H9 (cell line): ENCODE measurements around the gene REC114. TPM values are rescaled to one million over a fixed set of nuclear protein-coding genes. Genes with fewer than 3 reads are reported as not detected.

Source experiments
- DNase-seq: peaks from one replicate; pipeline ENCODE4 v3.0.0-alpha.2; 2017
- H2AFZ ChIP-seq: one replicate; pipeline ENCODE4 v1.6.1; 2013; ENCODE audit warnings: mild to moderate bottlenecking, low read length, control low read depth, moderate library complexity
- H2AK5ac ChIP-seq: 2 replicates; pipeline ENCODE4 v1.6.1; 2013; ENCODE audit warnings: low read length, control low read depth, mixed read lengths; ENCODE audit not compliant: insufficient read length
- H2BK120ac ChIP-seq: one replicate; pipeline ENCODE4 v1.6.1; 2013; ENCODE audit warnings: low read depth, mild to moderate bottlenecking, low read length, control low read depth, inconsistent platforms; ENCODE audit not compliant: poor library complexity, severe bottlenecking
- H2BK12ac ChIP-seq: 2 replicates; pipeline ENCODE4 v1.6.1; 2013; ENCODE audit warnings: low read length, control low read depth, mixed read lengths, low read depth; ENCODE audit not compliant: insufficient read length
- H2BK15ac ChIP-seq: 2 replicates; pipeline ENCODE4 v1.6.1; 2013; ENCODE audit warnings: low read depth, low read length, control low read depth
- H2BK20ac ChIP-seq: one replicate; pipeline ENCODE4 v1.6.1; 2013; ENCODE audit warnings: low read depth, mild to moderate bottlenecking, low read length, control low read depth, inconsistent platforms; ENCODE audit not compliant: poor library complexity, severe bottlenecking
- H2BK5ac ChIP-seq: 2 replicates; pipeline ENCODE4 v1.6.1; 2013; ENCODE audit warnings: low read length, control low read depth, mixed read lengths; ENCODE audit not compliant: insufficient read length
- H3K14ac ChIP-seq: 2 replicates; pipeline ENCODE4 v1.6.1; 2013; ENCODE audit warnings: low read length, control low read depth; ENCODE audit not compliant: insufficient read depth
- H3K18ac ChIP-seq: 2 replicates; pipeline ENCODE4 v1.6.1; 2013; ENCODE audit warnings: low read depth, mild to moderate bottlenecking, mixed read lengths, low read length, control low read depth; ENCODE audit not compliant: insufficient read length
- H3K23ac ChIP-seq: 2 replicates; pipeline ENCODE4 v1.6.1; 2013; ENCODE audit warnings: low read length, control low read depth, mixed read lengths, low read depth; ENCODE audit not compliant: insufficient read length
- H3K23me2 ChIP-seq: 2 replicates; pipeline ENCODE4 v1.6.1; 2013; ENCODE audit warnings: low read depth, mild to moderate bottlenecking, mixed read lengths, low read length, control low read depth; ENCODE audit not compliant: insufficient read length, poor library complexity, severe bottlenecking
- H3K27ac ChIP-seq: 2 replicates; pipeline ENCODE4 v1.5.1; 2013; ENCODE audit warnings: low read length, control low read depth, mixed read lengths, low read depth; ENCODE audit not compliant: insufficient read length
- H3K27me3 ChIP-seq: 2 replicates; pipeline ENCODE4 v1.6.1; 2013; ENCODE audit warnings: low read length, control low read depth, inconsistent platforms; ENCODE audit not compliant: insufficient read depth
- H3K4ac ChIP-seq: 2 replicates; pipeline ENCODE4 v1.6.1; 2013; ENCODE audit warnings: low read depth, mild to moderate bottlenecking, control low read depth, inconsistent platforms, low read length, moderate library complexity
- H3K4me1 ChIP-seq: 2 replicates; pipeline ENCODE4 v1.6.1; 2013; ENCODE audit warnings: low read length, control low read depth, inconsistent platforms; ENCODE audit not compliant: insufficient read depth
- H3K4me2 ChIP-seq: 2 replicates; pipeline ENCODE4 v1.6.1; 2013; ENCODE audit warnings: low read length, control low read depth, mixed read lengths; ENCODE audit not compliant: insufficient read length, insufficient read depth
- H3K56ac ChIP-seq: 2 replicates; pipeline ENCODE4 v1.6.1; 2013; ENCODE audit warnings: low read depth, mild to moderate bottlenecking, mixed read lengths, low read length, control low read depth; ENCODE audit not compliant: insufficient read length
- H3K79me1 ChIP-seq: 2 replicates; pipeline ENCODE4 v1.6.1; 2013; ENCODE audit warnings: low read depth, mild to moderate bottlenecking, moderate library complexity, low read length, control low read depth, inconsistent platforms; ENCODE audit not compliant: insufficient read depth, poor library complexity, severe bottlenecking
- H3K79me2 ChIP-seq: 2 replicates; pipeline ENCODE4 v1.6.1; 2013; ENCODE audit warnings: low read length, control low read depth, inconsistent platforms; ENCODE audit not compliant: insufficient read depth
- H3K9ac ChIP-seq: 2 replicates; pipeline ENCODE4 v1.6.1; 2013; ENCODE audit warnings: low read length, control low read depth, mixed read lengths; ENCODE audit not compliant: insufficient read length; ENCODE audit errors: extremely low read depth
- H3K9me3 ChIP-seq: one replicate; pipeline ENCODE4 v1.6.1; 2013; ENCODE audit warnings: low read depth, low read length, inconsistent platforms; ENCODE audit not compliant: control insufficient read depth
- H3T11ph ChIP-seq: one replicate; pipeline ENCODE4 v1.6.1; 2013; ENCODE audit warnings: mild to moderate bottlenecking, low read length, control low read depth, inconsistent platforms
- H4K20me1 ChIP-seq: one replicate; pipeline ENCODE4 v1.6.1; 2013; ENCODE audit not compliant: control insufficient read depth, insufficient read length, insufficient read depth
- H4K5ac ChIP-seq: 2 replicates; pipeline ENCODE4 v1.6.1; 2013; ENCODE audit warnings: low read depth, mild to moderate bottlenecking, mixed read lengths, low read length, control low read depth; ENCODE audit not compliant: insufficient read length
- H4K8ac ChIP-seq: replicated peaks from 2 replicates; pipeline ENCODE4 v1.6.1; 2013; ENCODE audit warnings: low read length, control low read depth, mixed read lengths, low read depth; ENCODE audit not compliant: insufficient read length
- H4K91ac ChIP-seq: 2 replicates; pipeline ENCODE4 v1.6.1; 2013; ENCODE audit warnings: low read depth, mild to moderate bottlenecking, moderate library complexity, mixed read lengths, low read length, control low read depth; ENCODE audit not compliant: insufficient read length
- H3K27ac Mint-ChIP-seq, 3 experiments: 2 replicates in 2 of 3; 3 replicates in 1 of 3; pipeline ENCODE4 v1.8.0; 2020 to 2021; ENCODE audit warnings: mixed read lengths in 3 of 3, mild to moderate bottlenecking in 1 of 3, moderate library complexity in 1 of 3
- H3K27me3 Mint-ChIP-seq: 2 replicates; pipeline ENCODE4 v1.8.0; 2021; ENCODE audit warnings: low read depth, mild to moderate bottlenecking, moderate library complexity, mixed read lengths
- H3K36me3 Mint-ChIP-seq, 3 experiments: 2 replicates in 2 of 3; 3 replicates in 1 of 3; pipeline ENCODE4 v1.8.0; 2020 to 2021; ENCODE audit warnings: low read depth in 3 of 3, mixed read lengths in 3 of 3; ENCODE audit not compliant: insufficient read depth in 1 of 3
- H3K4me1 Mint-ChIP-seq, 2 experiments: 2 replicates each; pipeline ENCODE4 v1.8.0; 2020; ENCODE audit warnings: mixed read lengths in 2 of 2
- H3K4me3 Mint-ChIP-seq, 2 experiments: 2 replicates in 1 of 2; 3 replicates in 1 of 2; pipeline ENCODE4 v1.8.0; 2020 to 2021; ENCODE audit warnings: mild to moderate bottlenecking in 2 of 2, mixed read lengths in 2 of 2, moderate library complexity in 1 of 2
- H3K9me3 Mint-ChIP-seq, 2 experiments: 2 replicates in 1 of 2; 3 replicates in 1 of 2; pipeline ENCODE4 v1.8.0; 2020; ENCODE audit warnings: mild to moderate bottlenecking in 2 of 2, mixed read lengths in 2 of 2, moderate library complexity in 1 of 2
- CTCF ChIP-seq: fragments of 200-600 bp; sonication (generic); conservative IDR thresholded peaks from 3 replicates; pipeline ENCODE4 v1.8.0; 2021; ENCODE audit warnings: antibody characterized with exemption, mild to moderate bottlenecking
- WGBS: extraction: QIAGEN DNeasy Blood & Tissue Kit; methylation state at CpG from one replicate; pipeline ENCODE4 v1.1.7; 2013; ENCODE audit warnings: missing lambda C conversion rate, low lambda C conversion rate, mixed read lengths; ENCODE audit not compliant: insufficient read length; ENCODE audit errors: extremely low coverage; 5-methylcytosine and 5-hydroxymethylcytosine counted together
- total RNA-seq: library from RNA; stranded (reverse); gene quantifications from 2 replicates; pipeline ENCODE4 v1.2.1, GENCODE V29; 2021

The REC114 gene
- total RNA-seq, 1 experiment from 2014 or later = not detected

DNA sequence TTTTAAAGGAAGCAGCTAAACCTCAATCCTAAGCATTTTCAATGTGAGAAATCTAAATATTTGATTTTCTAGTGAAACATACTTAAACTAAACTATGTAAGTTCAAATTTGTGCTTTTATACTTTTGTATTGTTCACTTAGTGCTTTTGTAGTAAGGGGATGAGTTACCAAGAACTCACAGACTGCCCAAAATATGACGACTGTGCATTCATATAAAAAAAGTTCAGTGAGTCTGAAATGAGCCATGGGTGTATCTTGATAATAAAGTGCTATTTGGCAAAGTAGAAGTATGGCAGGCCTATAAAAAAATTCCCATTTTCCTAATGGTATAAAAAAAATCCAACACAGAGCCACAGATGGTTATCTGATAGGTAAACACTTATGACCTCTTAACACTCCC is 124.1 kb downstream of the REC114 start:
- no peaks in the 10 kb centered on the region for H4K20me1 ChIP-seq

More for the DNA sequence above, 124.1 kb downstream of the REC114 start:
- no peak overlapping the region for H2BK5ac ChIP-seq
- no peak overlapping the region for H3K23ac ChIP-seq
- H2BK120ac ChIP-seq = no peak overlapping the region
- Mint-ChIP-seq H3K4me1 (no peaks in the 10 kb centered on the region), H3K9me3 (no peaks in the 10 kb centered on the region), H3K4me3 (no peak overlapping the region), H3K27me3 (no peaks in the 10 kb centered on the region), H3K36me3 (peaks cover 11 to 69% (median 50%) of the 10 kb centered on the region in 3 experiments; a peak in 6 of 7 replicates), H3K27ac (no peak overlapping the region)
- no peak overlapping the region for H3T11ph ChIP-seq
- no peaks in the 10 kb centered on the region for H3K27me3 ChIP-seq
- H2AK5ac ChIP-seq = no peak overlapping the region
- no peak for TF ChIP-seq CTCF
- DNase-seq = no peak
- no peak overlapping the region for H2BK20ac ChIP-seq
- H4K5ac ChIP-seq = no peak overlapping the region
- no peaks in the 10 kb centered on the region for H3K4me1 ChIP-seq
- no peaks in the 10 kb centered on the region for H3K79me1 ChIP-seq
- no peak overlapping the region for H4K91ac ChIP-seq
- no CpG with 5 or more reads among the region's 1 CpG for WGBS
- H3K9ac ChIP-seq = no peak overlapping the region
- H2BK12ac ChIP-seq = no peak overlapping the region
- no peak overlapping the region for H3K27ac ChIP-seq
- H3K79me2 ChIP-seq = no peaks in the 10 kb centered on the region; the same call in 1 of the 2 replicates
- H2AFZ ChIP-seq = no peak overlapping the region
- no peak overlapping the region for H3K14ac ChIP-seq
- no peak overlapping the region for H3K18ac ChIP-seq
- H3K56ac ChIP-seq = no peak overlapping the region
- H3K23me2 ChIP-seq = no peaks in the 10 kb centered on the region
- H4K8ac ChIP-seq = no peak overlapping the region
- H3K9me3 ChIP-seq = no peaks in the 10 kb centered on the region
- H3K4ac ChIP-seq = no peak overlapping the region
- H3K4me2 ChIP-seq = no peak overlapping the region
- H2BK15ac ChIP-seq = no peak overlapping the region
